ENCODE results near the gene HNRNPCL2.
"Not testable (repeated sequence)": the region's sequence is repeated elsewhere in the genome, so short reads cannot be mapped to it uniquely, and the experiment has no call there.

The HNRNPCL2 gene

GRCh38 chr1:13116754-13117153 lies at the start of gene HNRNPCL2:
Gene HNRNPCL2 (minus strand): TSS chr1:13116854. CDS start chr1:13116400, 454 bp downstream.
- DNase-seq: not testable (repeated sequence)

GRCh38 chr1:13165531-13165930 lies 48.9 kb upstream of the HNRNPCL2 start, which contains the start of gene HNRNPCL4:
Gene HNRNPCL4 (minus strand): TSS chr1:13165631. CDS start chr1:13165467, 164 bp downstream.
- not testable (repeated sequence) for DNase-seq

GRCh38 chr1:13155909-13156308 lies 39.3 kb upstream of the HNRNPCL2 start, which contains the start of gene PRAMEF26:
Gene PRAMEF26 (minus strand): TSS chr1:13156009. CDS start chr1:13153095, 2,914 bp downstream.
- DNase-seq: not testable (repeated sequence)

- DNase-seq: not testable (repeated sequence)
These were observed 46.2 kb downstream of the HNRNPCL2 start, which contains the start of gene PRAMEF25 for GRCh38 chr1:13070474-13070873. Gene PRAMEF25 (plus strand): TSS chr1:13070774. CDS start chr1:13073694, 2,920 bp downstream.
